ENCODE results near the gene POLN.

GRCh38 chr4:2241003-2241402 lies 918 bp downstream of the POLN start:
- no peak for TF ChIP-seq CTCF (conservative IDR thresholded peaks at IDR 0.05 in 1 of 2, IDR thresholded peaks at IDR 0.05 in 1 of 2; ENCODE audit: extremely low read depth in 1 of 2, insufficient read depth in 1 of 2, low read depth in 1 of 2, low read length in 2 of 2)
- TF ChIP-seq EZH2 (IDR thresholded peaks at IDR 0.05; ENCODE audit: borderline replicate concordance, low read length): no peak
